ENCODE measurements around the gene FCSK.
A peak's percentile ranks its signal among the peaks of the same experiment; 100 is the strongest.

FCSK gene

DNA sequence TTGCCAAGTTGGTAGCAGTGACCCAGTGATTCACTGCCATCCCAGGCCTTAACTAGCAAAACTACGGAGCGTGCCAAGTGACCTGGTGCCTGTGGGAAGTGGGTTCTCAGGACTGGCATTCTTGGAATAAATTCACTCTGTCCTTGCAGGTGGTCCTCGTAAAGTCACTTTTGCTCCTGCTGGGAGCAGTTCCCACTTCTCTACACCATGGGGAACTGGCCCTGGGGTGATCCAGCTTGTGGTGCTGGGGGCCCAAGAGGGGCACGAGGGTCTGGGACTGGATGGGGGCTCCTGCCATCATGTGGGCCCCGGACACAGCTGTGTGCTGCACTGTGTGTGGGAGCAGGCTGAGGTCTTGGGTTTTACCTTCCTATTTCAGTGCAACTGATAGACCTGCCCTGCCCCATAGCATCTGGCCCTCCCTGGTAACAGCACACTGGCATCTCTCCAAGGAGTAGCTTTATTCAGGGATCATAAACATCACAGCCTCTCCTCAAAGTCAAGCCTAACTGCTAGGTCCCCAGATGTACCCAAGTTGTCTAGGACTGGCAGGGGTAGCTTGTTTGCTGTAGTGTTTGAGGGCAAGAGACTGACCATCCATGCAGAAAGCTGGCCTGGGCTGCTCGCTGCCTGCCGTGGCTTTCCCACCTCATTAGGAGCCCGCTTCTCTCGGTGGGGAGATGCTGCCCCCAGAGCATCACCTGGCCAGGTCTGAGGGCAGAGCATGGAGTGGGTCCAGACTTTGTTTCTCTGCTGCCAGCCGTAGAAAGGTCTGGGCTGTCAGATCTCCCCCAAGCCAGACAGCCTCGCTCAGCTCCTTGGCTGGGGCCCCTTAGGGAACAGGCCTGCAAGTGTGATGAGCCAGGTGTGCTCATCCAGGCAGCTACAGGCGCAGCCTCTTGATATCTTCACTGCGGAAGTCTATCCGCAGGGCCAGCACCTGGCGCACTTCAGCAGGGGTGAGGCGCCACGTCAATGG is 26.0 kb downstream of the FCSK start:
- no peak for DNase-seq (ENCODE audit: low read depth)

DNA sequence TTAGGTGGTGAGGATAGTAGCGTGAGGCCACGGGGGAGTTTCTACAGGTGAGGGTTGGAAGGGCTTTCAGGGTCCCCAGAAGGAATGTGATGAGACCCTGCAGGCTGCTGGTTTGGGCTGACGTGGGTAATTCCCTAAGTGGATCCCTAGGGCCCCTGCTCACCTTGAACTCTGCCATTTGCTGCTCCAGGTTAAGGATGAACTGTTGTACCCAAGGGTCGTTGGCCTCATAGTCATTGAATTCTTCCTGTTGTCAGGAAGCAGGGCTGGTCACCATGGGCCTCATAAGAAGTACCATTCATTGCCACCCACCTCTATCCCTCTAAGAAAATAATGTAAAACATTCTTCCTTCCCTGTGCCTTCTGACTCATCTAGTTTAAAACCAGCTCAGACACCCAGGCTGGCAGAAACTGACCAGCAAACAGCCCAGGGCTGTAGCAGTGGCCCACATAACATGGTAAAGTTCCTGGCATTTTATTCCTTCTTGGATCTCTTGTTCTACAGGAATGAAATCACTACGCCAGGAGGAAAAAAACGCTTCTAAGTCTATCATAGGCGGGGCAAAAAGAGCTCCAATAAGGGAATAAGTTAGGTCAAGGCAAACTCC is 27.6 kb downstream of the FCSK start:
- DNase-seq (ENCODE audit: low read depth) = peak; percentile 32

DNA sequence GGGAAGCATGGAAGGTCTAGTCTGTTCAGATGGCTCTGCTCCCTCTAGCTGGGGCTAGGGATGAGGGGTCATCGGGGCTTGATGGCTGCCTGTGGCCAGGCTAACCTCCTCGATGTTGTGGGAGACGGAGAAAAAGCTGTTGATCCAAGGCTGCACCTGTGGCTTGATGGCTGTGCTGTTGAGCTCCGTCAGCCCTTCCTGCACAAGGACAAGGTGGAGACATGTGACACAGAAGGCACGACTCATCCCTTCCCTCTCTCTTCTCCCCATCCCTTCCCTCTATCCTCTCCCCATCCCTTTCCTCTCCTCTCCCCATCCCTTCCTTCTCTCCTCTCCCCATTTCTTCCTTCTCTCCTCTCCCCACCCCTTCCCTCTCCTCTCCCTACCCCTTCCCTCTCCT is 28.2 kb downstream of the FCSK start:
- no peak for DNase-seq (ENCODE audit: low read depth)

DNA sequence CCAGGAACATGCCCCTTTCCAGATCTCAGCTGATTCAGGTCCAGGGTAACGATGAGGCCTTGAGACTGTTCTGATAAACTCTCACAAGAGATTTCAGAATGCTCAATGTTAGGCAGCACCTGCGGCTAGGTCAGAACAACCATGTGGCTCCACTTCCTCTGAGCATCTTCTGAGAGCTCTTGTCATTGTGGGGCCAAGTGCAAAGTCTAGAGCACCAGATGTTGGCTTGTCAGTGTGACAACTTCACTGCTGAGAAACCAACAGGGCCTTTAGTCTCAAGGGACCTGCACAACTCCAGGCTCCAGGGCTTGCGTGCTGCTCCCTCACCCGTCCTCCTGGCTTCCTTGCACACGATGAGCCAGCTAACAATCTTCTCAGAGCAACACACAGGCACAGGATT is 29.0 kb downstream of the FCSK start:
- no peak for DNase-seq (ENCODE audit: low read depth)

DNA sequence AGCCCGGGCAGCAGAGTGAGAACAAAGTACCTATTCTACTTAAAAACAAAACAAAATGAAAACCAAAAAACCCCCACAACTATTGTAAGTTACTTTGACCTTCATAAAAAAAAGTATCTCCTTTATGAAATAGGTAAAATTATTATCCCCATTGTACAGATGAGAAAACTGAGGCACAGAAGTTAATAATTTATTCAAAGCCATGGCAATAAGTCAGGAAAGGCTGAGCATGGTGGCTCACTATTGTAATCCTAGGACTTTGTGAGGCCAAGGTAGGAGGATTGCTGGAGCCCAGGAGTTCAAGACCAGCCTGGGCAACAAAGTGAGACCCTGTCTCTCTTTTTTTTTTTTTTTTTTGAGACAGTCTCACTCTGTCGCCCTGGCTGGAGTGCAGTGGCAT is 30.5 kb downstream of the FCSK start:
- DNase-seq (ENCODE audit: low read depth) = no peak

DNA sequence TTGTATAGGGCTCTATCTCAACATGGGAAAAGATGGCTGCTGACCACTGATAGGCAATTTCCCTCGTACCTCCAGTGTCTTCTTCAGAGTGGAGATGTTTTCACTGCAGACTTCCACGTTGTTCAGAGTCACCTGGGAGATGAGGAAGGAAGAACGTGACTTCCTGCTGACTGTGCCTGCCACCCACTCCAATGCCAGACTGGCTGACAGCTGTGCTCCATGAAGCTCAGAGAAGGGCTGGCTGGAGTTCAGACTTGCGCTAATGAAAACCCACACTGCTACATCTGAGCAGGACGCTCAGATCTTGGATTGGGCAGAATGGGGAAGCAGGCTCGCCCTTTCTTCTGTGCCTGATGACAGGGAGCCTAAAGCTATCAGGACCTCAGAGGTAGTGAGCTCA is 35.9 kb downstream of the FCSK start:
- no peak for DNase-seq (ENCODE audit: low read depth)

DNA sequence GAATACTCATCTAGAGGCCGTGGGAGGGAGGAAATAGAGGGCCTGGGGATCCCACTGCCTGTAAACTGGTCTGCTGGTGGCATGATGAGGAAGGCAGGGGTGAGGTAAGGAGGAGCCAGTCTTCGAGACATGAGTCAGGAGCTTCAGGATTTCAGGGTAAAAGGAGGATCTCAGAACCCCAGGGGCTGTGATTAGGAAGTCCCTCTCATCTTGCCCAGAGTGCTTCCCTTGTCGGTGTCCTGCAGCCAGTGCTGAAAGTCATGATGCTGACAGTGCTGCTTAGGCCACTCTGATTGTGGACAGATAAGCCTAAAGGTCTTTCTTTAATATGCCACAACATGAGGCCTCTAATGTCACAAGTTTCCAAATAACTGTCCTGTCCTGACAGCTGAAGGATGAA is 39.4 kb downstream of the FCSK start:
- no peak for DNase-seq (ENCODE audit: low read depth)

DNA sequence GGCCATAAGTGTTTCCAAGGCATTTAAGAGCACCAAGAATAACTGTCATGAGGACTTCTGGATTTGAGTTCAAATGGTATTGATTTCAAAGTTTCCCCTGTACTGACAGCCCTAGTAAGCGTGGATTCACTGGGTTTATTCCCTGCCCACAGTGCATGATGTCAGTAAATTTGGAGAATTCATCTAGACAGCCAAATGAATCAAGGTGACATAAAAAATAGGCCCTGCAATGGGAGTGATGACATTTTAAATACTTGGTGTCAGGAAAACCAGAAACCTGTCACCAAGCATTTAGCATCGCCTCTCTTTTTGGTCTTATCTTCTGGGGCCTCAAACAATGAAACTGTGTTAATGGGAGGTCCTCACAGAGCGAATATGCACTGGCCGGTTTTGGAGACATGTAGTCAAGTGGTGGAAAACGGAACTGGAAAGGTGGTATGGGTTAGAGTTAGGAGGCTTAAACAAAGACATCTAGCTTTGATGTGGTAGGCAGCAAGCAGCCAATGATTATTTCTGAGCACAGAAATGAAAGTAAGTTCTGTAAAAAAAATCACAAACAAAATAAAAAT is 39.9 kb downstream of the FCSK start:
- no peak for DNase-seq (ENCODE audit: low read depth)

DNA sequence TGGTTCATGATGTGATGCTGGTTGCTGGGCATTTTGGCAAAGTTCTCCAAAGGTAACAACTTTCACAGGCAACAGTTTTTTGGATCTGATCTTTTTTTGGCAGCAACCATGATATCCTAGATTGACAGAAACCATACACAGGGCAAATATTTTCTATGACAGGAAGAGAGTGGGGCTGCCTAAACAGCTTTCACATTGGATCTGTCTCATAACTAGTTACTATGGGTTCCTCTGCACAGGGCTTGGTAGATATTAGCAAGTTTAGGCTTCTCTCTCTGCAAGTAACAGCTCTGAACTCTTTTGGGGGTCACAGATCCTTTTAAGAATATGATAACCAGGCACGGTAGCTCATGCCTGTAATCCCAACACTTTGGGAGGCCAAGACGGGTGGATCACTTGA is 40.4 kb downstream of the FCSK start:
- no peak for DNase-seq (ENCODE audit: low read depth)

DNA sequence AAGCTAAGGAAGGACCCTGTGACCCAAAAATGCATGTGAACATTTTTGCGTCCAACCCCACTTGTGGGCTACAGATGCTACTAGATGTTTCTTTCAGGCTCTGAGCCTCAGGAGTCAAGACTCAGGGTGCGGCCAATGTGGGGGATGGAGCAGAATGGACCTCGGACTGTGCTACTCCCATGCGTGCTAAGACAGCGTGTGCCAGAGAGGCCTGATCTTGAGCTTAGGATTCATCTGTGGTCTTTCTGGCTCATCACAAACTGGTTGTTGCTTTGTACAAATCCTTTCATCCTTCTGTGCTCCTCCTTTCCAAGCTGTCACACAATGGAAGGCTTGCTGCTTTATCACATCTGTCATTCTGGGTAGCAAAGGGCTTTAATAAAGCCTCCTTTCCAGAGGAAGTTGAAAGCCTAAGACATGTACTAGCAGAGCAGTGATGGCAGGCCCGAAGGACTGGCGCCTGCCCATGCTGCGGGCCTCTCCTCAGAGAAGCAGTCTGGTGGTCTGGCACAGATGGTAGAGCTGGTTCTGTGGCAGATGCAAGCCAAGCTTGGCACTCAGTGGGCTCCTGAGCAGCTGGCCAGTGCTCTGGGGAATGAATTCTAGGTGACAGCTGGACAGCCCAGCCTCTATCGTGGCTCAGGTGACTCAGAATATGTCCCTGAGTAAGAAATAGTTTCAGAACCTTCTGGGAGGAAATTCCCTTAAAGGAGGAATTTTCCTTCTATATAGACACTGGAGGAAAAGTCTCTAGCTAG is 41.2 kb downstream of the FCSK start:
- DNase-seq (ENCODE audit: low read depth) = no peak

DNA sequence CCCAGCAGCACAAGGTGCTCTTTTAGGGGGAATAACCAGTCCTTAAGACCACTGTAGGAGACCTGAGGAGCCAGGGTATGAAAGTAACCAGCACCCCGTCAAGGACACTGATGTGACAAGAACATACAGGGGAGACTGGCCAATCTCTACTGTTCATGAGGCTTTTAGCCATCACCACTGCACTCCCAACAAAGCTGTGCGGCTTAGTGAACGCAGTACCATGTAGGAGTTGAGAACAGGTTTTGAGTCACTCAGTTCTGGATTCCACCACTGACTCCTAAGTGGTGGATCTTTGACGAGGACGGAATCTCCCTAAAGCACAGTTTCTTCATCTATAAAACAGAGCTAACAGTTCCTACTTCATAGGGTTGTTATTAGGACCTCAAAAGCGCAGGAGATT is 42.1 kb downstream of the FCSK start:
- DNase-seq (ENCODE audit: low read depth) = no peak

DNA sequence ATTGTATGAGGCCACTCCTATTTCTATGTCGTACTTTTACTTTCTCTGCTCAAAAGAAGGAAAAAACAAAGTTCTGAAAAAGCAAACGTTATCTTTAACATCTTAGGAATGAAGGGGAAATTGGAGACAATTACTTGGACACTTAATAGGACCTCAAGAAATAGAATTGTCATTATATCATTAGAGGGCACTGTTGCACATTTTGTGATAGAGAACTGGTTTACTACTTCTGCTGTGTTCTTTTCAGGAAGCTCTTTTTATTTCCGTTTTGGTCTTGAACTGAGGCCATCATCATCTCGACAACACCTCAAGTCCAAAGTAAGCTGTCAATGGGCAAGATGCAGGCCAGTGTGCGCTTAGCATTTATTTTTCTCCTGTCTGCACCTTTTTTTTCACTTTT is 54.4 kb downstream of the FCSK start:
- no peak for DNase-seq (ENCODE audit: low read depth)

DNA sequence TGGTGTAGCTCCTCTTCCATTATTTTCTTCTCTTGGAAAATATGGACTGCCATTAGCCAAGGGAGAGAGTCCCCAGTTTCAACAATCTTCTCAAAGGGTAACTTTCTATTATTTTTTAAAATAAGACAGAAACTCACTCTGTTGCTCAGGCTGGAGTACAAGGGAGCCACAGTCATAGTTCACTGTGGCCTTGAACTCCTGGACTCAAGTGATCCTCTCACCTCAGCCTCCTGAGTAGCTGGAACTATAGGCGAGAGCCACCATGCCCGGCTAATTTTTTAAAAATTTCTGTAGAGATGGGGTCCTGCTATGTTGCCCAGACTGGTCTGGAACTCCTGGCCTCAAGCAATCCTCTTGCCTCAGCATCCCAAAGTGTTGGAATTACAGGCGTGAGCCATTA is 55.8 kb downstream of the FCSK start:
- no peak for DNase-seq (ENCODE audit: low read depth)

DNA sequence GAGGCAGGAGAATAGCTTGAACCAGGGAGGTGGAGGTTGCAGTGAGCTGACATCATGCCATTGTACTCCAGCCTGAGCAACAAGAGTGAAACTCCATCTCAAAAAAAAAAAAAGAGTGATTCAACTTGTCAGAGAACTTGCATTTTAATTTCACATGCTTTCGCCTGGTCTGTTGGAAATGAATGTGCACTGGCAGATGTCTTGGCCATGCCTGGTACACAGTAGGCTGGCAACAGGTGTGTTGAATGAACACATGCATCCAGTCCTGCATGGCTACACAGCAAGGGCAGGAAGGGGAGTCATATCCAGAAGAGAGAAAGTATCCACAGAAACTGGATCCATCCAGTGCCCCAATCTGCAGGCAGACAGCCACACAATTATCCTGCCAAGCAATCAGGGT is 57.4 kb downstream of the FCSK start:
- no peak for DNase-seq (ENCODE audit: low read depth)

DNA sequence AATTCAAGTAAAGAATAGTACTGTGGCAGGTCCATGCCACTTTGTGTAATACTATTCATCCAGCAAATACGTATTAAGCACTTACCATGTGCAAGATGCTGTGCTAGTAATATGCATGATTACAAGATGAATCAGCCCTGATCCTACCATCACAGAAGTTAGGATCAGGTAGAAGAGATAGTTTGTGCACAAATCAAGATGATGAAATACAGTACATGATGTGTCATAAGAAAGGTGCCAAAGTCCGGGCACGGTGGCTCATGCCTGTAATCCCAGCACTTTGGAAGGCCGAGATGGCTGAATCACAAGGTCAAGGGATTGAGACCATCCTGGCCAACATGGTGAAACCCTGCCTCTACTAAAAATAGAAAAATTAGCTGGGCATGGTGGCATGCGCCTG is 58.1 kb downstream of the FCSK start:
- peak; percentile 78 for DNase-seq (ENCODE audit: low read depth)

DNA sequence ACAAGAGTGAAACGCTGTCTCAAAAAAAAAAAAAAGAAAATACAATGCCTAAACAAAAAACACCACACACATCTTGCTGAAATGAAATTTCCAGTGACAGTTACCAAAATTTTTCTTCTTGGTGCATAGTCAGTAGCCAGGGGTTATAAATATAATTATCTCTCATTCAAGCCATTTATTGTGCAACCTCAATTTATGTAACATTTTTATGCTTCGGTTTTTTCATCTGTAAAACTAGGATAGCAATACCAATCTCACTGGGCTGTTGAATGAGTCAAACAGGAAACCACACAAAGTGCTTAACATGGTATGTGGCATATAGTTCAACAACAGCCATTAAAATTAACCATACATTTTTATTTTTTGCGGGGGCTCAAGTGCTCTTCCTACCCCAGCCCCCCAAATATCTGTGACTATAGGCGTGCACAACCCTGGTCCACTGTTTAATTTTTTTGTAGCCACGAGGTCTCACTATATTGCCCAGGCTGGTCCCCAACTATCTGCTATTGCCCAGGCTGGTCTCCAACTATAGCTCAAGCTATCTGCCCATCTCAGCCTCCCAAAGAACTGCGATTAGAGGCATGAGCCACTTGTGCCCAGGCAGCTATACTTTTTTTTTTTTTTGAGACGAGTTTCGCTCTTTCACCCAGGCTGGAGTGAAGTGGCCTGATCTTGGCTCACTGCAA is 66.4 kb downstream of the FCSK start:
- DNase-seq (ENCODE audit: low read depth) = peak; percentile 87

DNA sequence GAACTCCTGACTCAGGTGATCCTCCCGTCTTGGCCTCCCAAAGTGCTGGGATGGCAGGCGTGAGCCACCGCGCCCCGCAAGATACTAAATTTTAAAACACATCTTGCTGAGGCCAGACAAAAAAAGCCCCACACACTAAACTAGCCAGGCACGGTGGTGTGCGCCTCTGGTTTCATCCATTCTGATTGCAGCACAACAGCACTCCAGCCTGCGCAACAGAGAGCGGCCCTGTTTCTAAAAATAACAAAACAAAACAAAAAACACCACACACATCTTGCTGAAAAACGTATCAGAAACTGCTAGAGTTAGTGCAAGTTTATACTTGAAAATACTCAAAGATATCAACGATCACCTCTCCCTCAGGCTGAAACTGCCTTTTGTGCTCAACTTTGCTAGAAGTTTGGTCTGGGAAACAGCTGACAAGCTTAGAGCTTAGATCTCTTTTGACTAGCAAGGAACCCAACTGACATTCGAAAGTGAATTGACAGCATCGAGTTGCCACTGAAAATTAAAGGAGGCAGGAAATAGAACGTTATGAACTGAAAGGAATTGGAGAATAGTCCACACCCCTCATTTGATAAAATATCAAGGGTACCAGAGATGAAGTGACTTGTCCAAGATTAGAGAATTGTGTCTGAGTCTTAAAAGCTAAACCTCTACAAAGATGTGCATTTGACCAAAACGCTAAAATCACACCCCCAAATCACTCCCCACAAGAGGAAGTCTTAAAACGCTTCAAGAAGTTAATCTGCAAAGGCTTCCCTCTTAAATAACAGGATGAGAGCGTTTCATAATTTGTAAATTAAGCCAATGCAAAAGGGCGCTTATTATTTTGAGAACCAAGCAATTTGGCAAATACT is 68.1 kb downstream of the FCSK start:
- no peak for DNase-seq (ENCODE audit: low read depth)

DNA sequence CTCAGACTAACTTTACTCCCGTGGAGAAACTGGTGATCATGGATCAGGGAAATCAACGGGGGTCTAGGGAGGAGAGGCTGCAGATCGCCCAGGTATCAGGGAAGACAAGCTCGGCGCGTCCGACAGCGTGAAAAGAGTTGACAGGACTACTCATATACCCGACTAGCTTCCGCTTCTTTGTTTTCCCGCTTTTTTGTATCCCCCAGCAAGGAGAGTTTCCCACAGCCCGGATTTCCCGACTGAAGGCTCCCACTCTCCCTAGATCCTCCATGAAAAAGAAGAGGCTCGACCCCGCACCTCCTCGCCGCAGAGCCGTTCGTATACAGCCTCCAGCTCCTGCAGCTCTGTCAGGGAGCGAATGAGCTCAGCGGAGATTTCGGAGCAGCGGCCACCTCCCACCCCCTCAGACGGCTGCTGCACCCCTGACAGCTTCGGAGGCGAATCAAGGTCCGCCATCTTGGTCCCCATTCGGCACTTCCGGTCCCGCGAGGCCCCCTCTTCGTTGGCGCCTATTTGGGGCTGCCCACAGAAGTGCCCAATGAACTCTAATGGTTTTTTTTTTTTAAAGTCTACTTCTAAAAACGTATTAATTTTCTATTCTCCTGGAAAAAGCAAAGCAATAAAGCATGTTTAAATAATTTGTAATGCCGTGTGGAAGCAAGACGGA is 68.8 kb downstream of the FCSK start, which contains the start of gene COG4:
TSS of gene COG4 (minus strand) at position 479 of the 667 bp plus-strand sequence. CDS start at position 468, 11 bp downstream.
- peak; percentile 79 for DNase-seq (ENCODE audit: low read depth)

DNA sequence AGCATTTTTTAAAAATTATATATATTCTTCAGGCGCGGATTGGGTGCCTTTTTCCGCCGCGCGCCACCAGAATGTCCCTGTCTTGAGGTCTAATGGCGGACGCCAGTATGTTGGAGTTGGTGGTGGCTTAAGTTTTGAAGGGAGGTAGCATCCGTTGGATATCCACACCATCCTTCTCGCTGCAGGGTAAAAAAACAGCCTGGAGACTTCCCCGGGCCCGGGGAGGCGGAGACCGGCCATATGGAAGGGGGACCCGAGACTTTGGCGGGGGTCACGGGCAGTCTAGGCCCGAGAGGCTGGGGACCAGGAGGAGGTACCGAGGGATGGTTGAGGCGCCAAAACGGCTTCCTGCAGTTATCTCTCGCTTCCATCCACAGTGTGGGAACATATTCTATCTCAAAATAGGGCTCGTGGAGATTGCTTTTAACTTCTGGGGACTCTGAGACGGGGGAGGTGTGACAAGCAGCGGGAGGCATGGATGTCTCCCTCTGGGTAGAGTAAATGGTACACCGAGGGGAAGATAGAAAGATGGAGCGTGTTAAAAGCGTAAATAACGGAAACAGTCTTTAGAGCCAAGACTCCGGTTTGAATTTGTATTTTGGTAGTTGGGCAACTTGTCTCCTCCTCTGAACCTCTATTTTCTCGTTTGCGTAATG is 69.5 kb downstream of the FCSK start, which contains the start of gene SF3B3:
TSS of gene SF3B3 (plus strand) at position 74 of the 656 bp plus-strand sequence. CDS start 2,841 bp downstream, outside the sequence.
- DNase-seq (ENCODE audit: low read depth) = peak; percentile 27

Data from iris pigment epithelial cell (primary cell).